ENCODE data around the gene TFF3.

The TFF3 gene

DNA sequence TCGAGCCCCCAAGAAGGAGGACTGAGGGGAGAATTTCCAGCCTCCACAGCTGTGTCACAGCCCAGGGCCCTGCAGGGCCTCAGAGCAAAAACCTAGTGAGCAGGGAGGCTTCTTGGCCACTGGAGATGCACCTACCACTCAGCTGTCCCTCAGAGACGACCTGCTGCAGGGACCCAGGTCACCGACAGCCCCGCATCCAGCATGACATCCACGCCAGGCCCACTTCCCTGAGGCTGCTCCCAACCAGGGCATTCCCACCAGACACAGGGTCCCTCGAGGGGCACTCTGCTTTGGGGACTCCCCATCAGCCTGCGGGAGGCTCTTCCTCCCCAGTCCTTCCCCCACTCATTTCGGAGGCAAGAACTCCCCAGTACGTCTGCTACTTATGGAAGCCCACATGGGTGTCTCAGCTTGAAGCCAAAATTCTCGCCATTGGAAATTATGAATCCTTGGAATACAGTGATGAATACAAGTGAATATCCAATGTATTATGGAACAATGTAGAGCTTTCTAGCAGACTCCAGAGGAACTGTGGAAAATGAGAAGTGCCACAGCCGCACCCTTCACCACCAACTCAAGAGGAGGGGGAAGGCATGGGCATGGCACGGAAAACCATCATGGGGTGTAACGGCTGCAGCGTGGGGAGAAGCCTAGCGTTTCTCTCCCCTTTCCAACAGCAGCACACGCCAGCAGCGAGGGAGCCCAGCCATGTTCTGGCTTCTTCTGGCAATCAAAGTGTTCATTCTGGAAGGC is 6.9 kb downstream of the TFF3 start:
- DNase-seq (ENCODE audit: low read depth), result no peak
- Histone ChIP-seq H3K9ac (ENCODE audit: low read length) (no peak overlapping the region), H3K4me3 (ENCODE audit: low read length) (no peak overlapping the region), H3K4me1 (ENCODE audit: control insufficient read depth, insufficient read depth, low read length) (no peaks in the 10 kb centered on the region), H3K36me3 (ENCODE audit: control insufficient read depth, insufficient read depth, low read length, severe bottlenecking) (no peaks in the 10 kb centered on the region), H3K9me3 (ENCODE audit: control insufficient read depth, low read length) (no peaks in the 10 kb centered on the region), H3K27me3 (replicated peaks; ENCODE audit: control insufficient read depth, insufficient read depth, low read length) (peaks cover 62% of the 10 kb centered on the region)

- Histone ChIP-seq H3K27me3 (replicated peaks; ENCODE audit: control insufficient read depth, insufficient read depth, low read length) (peaks cover 71% of the 10 kb centered on the region), H3K4me1 (ENCODE audit: control insufficient read depth, insufficient read depth, low read length) (no peaks in the 10 kb centered on the region), H3K36me3 (ENCODE audit: control insufficient read depth, insufficient read depth, low read length, severe bottlenecking) (no peaks in the 10 kb centered on the region), H3K9ac (ENCODE audit: low read length) (no peak overlapping the region), H3K4me3 (ENCODE audit: low read length) (no peak overlapping the region), H3K9me3 (ENCODE audit: control insufficient read depth, low read length) (no peaks in the 10 kb centered on the region)
- no peak for DNase-seq (ENCODE audit: low read depth)
Measured at GRCh38 chr21:42307106-42307505, 8.1 kb downstream of the TFF3 start.

GRCh38 chr21:42306366-42307035 is 8.7 kb downstream of the TFF3 start:
- Histone ChIP-seq H3K9ac (ENCODE audit: low read length) (no peak overlapping the region), H3K36me3 (ENCODE audit: control insufficient read depth, insufficient read depth, low read length, severe bottlenecking) (no peaks in the 10 kb centered on the region), H3K4me1 (ENCODE audit: control insufficient read depth, insufficient read depth, low read length) (no peaks in the 10 kb centered on the region), H3K4me3 (ENCODE audit: low read length) (no peak overlapping the region), H3K9me3 (ENCODE audit: control insufficient read depth, low read length) (no peaks in the 10 kb centered on the region), H3K27me3 (replicated peaks; ENCODE audit: control insufficient read depth, insufficient read depth, low read length) (peaks cover 77% of the 10 kb centered on the region)
- no peak for DNase-seq (ENCODE audit: low read depth)

DNA sequence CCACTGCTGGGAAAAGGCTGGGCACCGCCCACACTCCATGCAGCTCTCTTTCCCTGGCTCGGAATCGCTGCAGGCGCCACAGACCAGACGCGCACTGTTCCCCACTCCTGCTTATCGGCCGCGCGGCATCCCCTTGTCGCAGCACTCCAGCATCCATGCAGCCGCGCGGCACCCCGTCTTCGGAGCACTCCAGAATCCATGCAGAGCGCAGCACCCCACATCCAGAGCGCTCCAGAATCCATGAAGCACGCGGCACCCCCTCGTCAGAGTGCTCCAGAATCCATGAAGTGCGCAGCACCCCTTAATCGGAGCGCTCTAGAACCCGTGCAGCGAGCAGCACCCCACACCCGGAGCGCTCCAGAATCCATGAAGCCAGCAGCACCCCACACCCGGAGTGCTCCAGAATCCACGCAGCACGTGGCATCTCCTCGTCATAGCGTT is 9.5 kb downstream of the TFF3 start:
- Histone ChIP-seq H3K4me1 (ENCODE audit: control insufficient read depth, insufficient read depth, low read length) (no peaks in the 10 kb centered on the region), H3K27me3 (replicated peaks; ENCODE audit: control insufficient read depth, insufficient read depth, low read length) (peaks cover 85% of the 10 kb centered on the region), H3K9me3 (ENCODE audit: control insufficient read depth, low read length) (no peaks in the 10 kb centered on the region), H3K4me3 (ENCODE audit: low read length) (no peak overlapping the region), H3K36me3 (ENCODE audit: control insufficient read depth, insufficient read depth, low read length, severe bottlenecking) (no peaks in the 10 kb centered on the region), H3K9ac (ENCODE audit: low read length) (no peak overlapping the region)
- DNase-seq (ENCODE audit: low read depth), result no peak

GRCh38 chr21:42304556-42305454 is 10.4 kb downstream of the TFF3 start:
- Histone ChIP-seq H3K4me3 (ENCODE audit: low read length) (no peak overlapping the region), H3K4me1 (ENCODE audit: control insufficient read depth, insufficient read depth, low read length) (no peaks in the 10 kb centered on the region), H3K9me3 (ENCODE audit: control insufficient read depth, low read length) (no peaks in the 10 kb centered on the region), H3K36me3 (ENCODE audit: control insufficient read depth, insufficient read depth, low read length, severe bottlenecking) (no peaks in the 10 kb centered on the region), H3K27me3 (replicated peaks; ENCODE audit: control insufficient read depth, insufficient read depth, low read length) (peaks cover 84% of the 10 kb centered on the region), H3K9ac (ENCODE audit: low read length) (no peak overlapping the region)
- no peak for DNase-seq (ENCODE audit: low read depth)

GRCh38 chr21:42303443-42303842 is 11.8 kb downstream of the TFF3 start:
- Histone ChIP-seq H3K4me3 (ENCODE audit: low read length) (no peak overlapping the region), H3K9me3 (ENCODE audit: control insufficient read depth, low read length) (no peaks in the 10 kb centered on the region), H3K27me3 (replicated peaks; ENCODE audit: control insufficient read depth, insufficient read depth, low read length) (peaks cover 82% of the 10 kb centered on the region), H3K36me3 (ENCODE audit: control insufficient read depth, insufficient read depth, low read length, severe bottlenecking) (no peaks in the 10 kb centered on the region), H3K4me1 (ENCODE audit: control insufficient read depth, insufficient read depth, low read length) (no peaks in the 10 kb centered on the region), H3K9ac (ENCODE audit: low read length) (no peak overlapping the region)
- DNase-seq (ENCODE audit: low read depth), result no peak

- Histone ChIP-seq H3K4me1 (ENCODE audit: control insufficient read depth, insufficient read depth, low read length) (no peaks in the 10 kb centered on the region), H3K36me3 (ENCODE audit: control insufficient read depth, insufficient read depth, low read length, severe bottlenecking) (no peaks in the 10 kb centered on the region), H3K27me3 (replicated peaks; ENCODE audit: control insufficient read depth, insufficient read depth, low read length) (peaks cover 83% of the 10 kb centered on the region), H3K4me3 (ENCODE audit: low read length) (no peak overlapping the region), H3K9ac (ENCODE audit: low read length) (no peak overlapping the region), H3K9me3 (ENCODE audit: control insufficient read depth, low read length) (no peaks in the 10 kb centered on the region)
- no peak for DNase-seq (ENCODE audit: low read depth)
Measured at GRCh38 chr21:42302794-42303193, 12.4 kb downstream of the TFF3 start.

DNA sequence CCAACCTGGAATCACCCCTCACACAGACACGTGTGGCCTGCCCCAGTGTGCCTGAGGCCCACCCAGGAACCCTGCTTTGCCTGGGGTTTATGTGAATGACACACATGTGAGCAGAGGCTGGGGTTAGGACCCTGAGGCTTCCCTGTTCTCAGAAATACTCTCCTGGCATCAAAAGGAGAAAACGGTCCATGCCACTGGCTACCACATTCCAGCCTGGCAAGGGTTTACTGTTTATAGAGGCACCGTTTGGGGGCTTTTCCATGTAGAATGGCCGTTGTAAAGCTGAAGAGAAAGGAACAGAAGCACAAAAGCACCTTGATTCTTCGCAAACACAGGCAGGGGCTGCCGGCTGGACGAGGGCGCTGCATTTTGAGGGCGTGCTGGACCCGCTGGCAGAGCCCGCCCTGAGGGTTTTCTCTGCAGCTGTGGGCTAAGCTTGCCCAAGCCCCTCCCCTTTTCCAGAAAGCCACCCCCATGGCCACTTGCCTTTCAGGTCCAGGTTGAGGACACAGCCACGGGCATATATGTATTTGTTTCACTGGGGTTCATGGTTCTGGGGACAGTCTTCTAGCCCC is 13.0 kb downstream of the TFF3 start:
- no peaks in the 10 kb centered on the region for H3K36me3 ChIP-seq (ENCODE audit: control insufficient read depth, insufficient read depth, low read length, severe bottlenecking)
- no peaks in the 10 kb centered on the region for H3K9me3 ChIP-seq (ENCODE audit: control insufficient read depth, low read length)
- no peak overlapping the region for H3K9ac ChIP-seq (ENCODE audit: low read length)
- no peak for DNase-seq (ENCODE audit: low read depth)
- H3K4me3 ChIP-seq (ENCODE audit: low read length), result no peak overlapping the region
- H3K27me3 ChIP-seq (replicated peaks; ENCODE audit: control insufficient read depth, insufficient read depth, low read length), result peaks cover 84% of the 10 kb centered on the region
- no peaks in the 10 kb centered on the region for H3K4me1 ChIP-seq (ENCODE audit: control insufficient read depth, insufficient read depth, low read length)

- H3K9me3 ChIP-seq (ENCODE audit: control insufficient read depth, low read length), result no peaks in the 10 kb centered on the region
- H3K4me1 ChIP-seq (ENCODE audit: control insufficient read depth, insufficient read depth, low read length), result no peaks in the 10 kb centered on the region
- no peaks in the 10 kb centered on the region for H3K36me3 ChIP-seq (ENCODE audit: control insufficient read depth, insufficient read depth, low read length, severe bottlenecking)
- no peak overlapping the region for H3K4me3 ChIP-seq (ENCODE audit: low read length)
- peaks cover 81% of the 10 kb centered on the region for H3K27me3 ChIP-seq (replicated peaks; ENCODE audit: control insufficient read depth, insufficient read depth, low read length)
- no peak overlapping the region for H3K9ac ChIP-seq (ENCODE audit: low read length)
- DNase-seq (ENCODE audit: low read depth), result no peak
Measured at GRCh38 chr21:42301371-42302075, 13.7 kb downstream of the TFF3 start.

- no peak for DNase-seq (ENCODE audit: low read depth)
Measured at GRCh38 chr21:42300956-42301355, 14.3 kb downstream of the TFF3 start.

More at GRCh38 chr21:42300956-42301355, 14.3 kb downstream of the TFF3 start:
- no peak overlapping the region for H3K4me3 ChIP-seq (ENCODE audit: low read length)
- H3K9me3 ChIP-seq (ENCODE audit: control insufficient read depth, low read length), result no peaks in the 10 kb centered on the region
- H3K4me1 ChIP-seq (ENCODE audit: control insufficient read depth, insufficient read depth, low read length), result no peaks in the 10 kb centered on the region
- no peak overlapping the region for H3K9ac ChIP-seq (ENCODE audit: low read length)
- peaks cover 81% of the 10 kb centered on the region for H3K27me3 ChIP-seq (replicated peaks; ENCODE audit: control insufficient read depth, insufficient read depth, low read length)
- H3K36me3 ChIP-seq (ENCODE audit: control insufficient read depth, insufficient read depth, low read length, severe bottlenecking), result no peaks in the 10 kb centered on the region
